Measurements from ENCODE around the gene FBXO4. TPM values are rescaled to one million over a fixed set of nuclear protein-coding genes. Genes with fewer than 3 reads are reported as not detected.

FBXO4 gene, protein sequence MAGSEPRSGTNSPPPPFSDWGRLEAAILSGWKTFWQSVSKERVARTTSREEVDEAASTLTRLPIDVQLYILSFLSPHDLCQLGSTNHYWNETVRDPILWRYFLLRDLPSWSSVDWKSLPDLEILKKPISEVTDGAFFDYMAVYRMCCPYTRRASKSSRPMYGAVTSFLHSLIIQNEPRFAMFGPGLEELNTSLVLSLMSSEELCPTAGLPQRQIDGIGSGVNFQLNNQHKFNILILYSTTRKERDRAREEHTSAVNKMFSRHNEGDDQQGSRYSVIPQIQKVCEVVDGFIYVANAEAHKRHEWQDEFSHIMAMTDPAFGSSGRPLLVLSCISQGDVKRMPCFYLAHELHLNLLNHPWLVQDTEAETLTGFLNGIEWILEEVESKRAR
- 10 to 100 TPM in 3 of 4 donors, under 1 TPM in 1; 0.59 to 21.8 (median 15.5) TPM for total RNA-seq

DNA sequence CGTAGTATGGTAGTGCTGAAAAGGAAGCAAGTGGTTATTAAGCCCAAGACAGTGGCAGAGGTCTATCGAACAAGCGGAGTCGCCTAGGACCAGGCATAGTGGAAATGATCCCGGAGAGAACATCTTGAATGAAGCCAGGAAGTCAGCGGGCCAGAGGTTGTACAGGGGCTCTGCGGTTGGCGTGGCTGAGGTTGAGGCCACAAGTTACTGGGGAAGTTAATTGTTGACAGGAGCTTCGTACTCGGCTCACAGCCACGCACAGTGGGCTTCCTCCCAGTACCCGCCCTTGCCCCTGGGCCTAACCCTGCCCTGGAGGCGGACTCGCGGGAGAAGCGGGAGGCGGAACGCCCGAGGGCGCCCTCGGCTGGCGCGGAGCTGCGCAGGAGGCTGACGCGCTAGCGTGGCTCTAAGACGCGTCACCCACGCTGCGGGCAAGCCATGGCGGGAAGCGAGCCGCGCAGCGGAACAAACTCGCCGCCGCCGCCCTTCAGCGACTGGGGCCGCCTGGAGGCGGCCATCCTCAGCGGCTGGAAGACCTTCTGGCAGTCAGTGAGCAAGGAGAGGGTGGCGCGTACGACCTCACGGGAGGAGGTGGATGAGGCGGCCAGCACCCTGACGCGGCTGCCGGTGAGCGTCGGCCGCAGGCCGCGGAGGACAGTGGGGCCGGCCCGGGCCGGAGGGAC is at the start of gene FBXO4:
FBXO4 (plus strand) TSS at position 410 of the 683 bp plus-strand sequence; CDS start at position 439, 29 bp downstream.
- no peaks in the 10 kb centered on the region for H3K36me3 ChIP-seq
- peak within 1 kb of the TSS; percentile 63 to 77 for H3K4me3 ChIP-seq
- intact Hi-C loops (cut with DNase I; ENCODE audit: low total_unique reads), result loop anchor here (10.0 kb wide), 1 partner anchor 60 kb away; no protein-coding TSS in a partner anchor
- DNase-seq, result peak; percentile 75 to 85
- H3K4me1 ChIP-seq, result no peaks in the 10 kb centered on the region
- peak within 1 kb of the TSS; percentile 90 to 95 for H3K27ac ChIP-seq
- no peaks in the 10 kb centered on the region for H3K9me3 ChIP-seq
- TF ChIP-seq, protein P1, sequence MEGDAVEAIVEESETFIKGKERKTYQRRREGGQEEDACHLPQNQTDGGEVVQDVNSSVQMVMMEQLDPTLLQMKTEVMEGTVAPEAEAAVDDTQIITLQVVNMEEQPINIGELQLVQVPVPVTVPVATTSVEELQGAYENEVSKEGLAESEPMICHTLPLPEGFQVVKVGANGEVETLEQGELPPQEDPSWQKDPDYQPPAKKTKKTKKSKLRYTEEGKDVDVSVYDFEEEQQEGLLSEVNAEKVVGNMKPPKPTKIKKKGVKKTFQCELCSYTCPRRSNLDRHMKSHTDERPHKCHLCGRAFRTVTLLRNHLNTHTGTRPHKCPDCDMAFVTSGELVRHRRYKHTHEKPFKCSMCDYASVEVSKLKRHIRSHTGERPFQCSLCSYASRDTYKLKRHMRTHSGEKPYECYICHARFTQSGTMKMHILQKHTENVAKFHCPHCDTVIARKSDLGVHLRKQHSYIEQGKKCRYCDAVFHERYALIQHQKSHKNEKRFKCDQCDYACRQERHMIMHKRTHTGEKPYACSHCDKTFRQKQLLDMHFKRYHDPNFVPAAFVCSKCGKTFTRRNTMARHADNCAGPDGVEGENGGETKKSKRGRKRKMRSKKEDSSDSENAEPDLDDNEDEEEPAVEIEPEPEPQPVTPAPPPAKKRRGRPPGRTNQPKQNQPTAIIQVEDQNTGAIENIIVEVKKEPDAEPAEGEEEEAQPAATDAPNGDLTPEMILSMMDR (IDR thresholded peaks at IDR 0.05), result peak; percentile 53 to 73 (median 58)
- TF ChIP-seq POLR2A (IDR thresholded peaks at IDR 0.05), result peak in 1 of 2 donors; percentile 60
- H3K27me3 ChIP-seq, result no peaks in the 10 kb centered on the region

DNA sequence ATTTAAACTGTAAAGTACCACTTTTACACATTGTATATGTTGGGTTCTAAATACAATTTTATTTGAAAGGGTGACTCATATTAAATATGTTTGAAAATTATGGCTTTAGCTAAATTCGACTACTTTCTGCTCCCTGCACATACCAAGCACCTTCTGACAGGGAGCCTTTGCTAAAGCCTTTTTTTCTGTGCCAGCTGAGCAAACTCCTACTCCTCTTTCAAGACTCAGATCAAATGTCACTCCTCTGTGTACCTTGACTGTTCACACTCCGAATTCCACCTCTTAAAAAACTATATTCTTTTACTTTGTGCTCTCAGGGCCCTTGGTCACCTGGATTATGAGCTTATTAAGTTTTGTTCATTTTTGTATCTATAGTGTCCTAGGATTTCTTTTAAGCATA is 48.4 kb upstream of the FBXO4 start:
- H3K9me3 ChIP-seq, result no peaks in the 10 kb centered on the region
- H3K27ac ChIP-seq, result no peak overlapping the region
- no peaks in the 10 kb centered on the region for H3K4me1 ChIP-seq
- intact Hi-C loops (cut with DNase I; ENCODE audit: low total_unique reads), result no loop called here
- no peak for DNase-seq
- TF ChIP-seq, protein P1 (IDR thresholded peaks at IDR 0.05), result no peak
- TF ChIP-seq POLR2A (IDR thresholded peaks at IDR 0.05), result no peak
- H3K4me3 ChIP-seq, result no peak overlapping the region
- H3K27me3 ChIP-seq, result no peaks in the 10 kb centered on the region
- H3K36me3 ChIP-seq, result no peaks in the 10 kb centered on the region

DNA sequence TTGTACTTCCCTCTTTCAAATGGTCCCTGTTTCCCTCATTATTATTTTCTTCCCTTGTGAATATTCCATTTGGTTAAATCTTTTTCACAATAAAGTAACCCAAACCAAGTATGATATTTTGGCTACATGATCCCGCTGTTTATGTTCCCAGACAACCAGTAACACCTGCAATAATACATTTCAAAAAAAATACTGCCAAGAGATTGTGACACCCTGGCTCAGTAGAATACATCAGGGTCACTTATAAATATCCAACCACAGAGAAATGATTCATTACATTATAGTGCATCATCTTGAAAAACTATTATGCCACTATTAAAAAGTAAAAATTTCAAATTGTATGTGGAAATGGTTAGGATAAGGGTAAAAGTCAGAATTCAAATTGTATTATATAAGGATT is 47.7 kb upstream of the FBXO4 start:
- H3K27ac ChIP-seq, result no peak overlapping the region
- TF ChIP-seq POLR2A (IDR thresholded peaks at IDR 0.05), result no peak
- TF ChIP-seq, protein P1 (IDR thresholded peaks at IDR 0.05), result no peak
- H3K9me3 ChIP-seq, result no peaks in the 10 kb centered on the region
- DNase-seq, result no peak
- no peaks in the 10 kb centered on the region for H3K36me3 ChIP-seq
- H3K4me3 ChIP-seq, result no peak overlapping the region
- intact Hi-C loops (cut with DNase I; ENCODE audit: low total_unique reads), result no loop called here
- H3K27me3 ChIP-seq, result no peaks in the 10 kb centered on the region
- no peaks in the 10 kb centered on the region for H3K4me1 ChIP-seq

DNA sequence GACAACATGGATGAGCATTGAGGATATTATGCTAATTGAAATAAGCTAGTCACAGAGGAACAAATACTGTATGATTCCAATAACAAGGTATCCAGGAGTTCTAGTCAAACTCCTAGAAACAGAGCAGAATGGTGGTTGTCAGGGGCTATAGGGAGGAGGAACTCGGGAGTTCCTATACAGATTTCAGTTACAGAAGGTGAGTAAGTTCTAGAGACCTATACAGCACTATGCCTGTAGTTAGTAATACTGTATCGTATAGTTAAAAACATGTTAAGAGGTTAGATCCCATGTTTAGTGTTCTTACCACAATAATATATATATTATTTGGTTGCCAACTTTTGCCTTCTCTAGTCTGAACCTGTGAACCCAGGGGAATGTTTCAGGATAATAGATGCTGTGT is 46.9 kb upstream of the FBXO4 start:
- Histone ChIP-seq H3K36me3 (no peaks in the 10 kb centered on the region), H3K4me3 (no peak overlapping the region), H3K9me3 (no peaks in the 10 kb centered on the region), H3K4me1 (no peaks in the 10 kb centered on the region), H3K27ac (no peak overlapping the region), H3K27me3 (no peaks in the 10 kb centered on the region)
- intact Hi-C loops (cut with DNase I; ENCODE audit: low total_unique reads), result no loop called here
- TF ChIP-seq, protein P1 (IDR thresholded peaks at IDR 0.05), result no peak
- TF ChIP-seq POLR2A (IDR thresholded peaks at IDR 0.05), result no peak
- DNase-seq, result no peak

Data from uterus (tissue), 4 donors.